GM21367 (cell line): ENCODE data around the gene LRRC3C.
"Not testable (repeated sequence)": the region's sequence is repeated elsewhere in the genome, so short reads cannot be mapped to it uniquely, and the experiment has no call there.

Source experiments
- ATAC-seq: cut with Tn5 transposase; IDR thresholded peaks from one replicate; pipeline ENCODE4 v1.9.1; 2021; ENCODE audit not compliant: unreplicated experiment

The LRRC3C gene

DNA sequence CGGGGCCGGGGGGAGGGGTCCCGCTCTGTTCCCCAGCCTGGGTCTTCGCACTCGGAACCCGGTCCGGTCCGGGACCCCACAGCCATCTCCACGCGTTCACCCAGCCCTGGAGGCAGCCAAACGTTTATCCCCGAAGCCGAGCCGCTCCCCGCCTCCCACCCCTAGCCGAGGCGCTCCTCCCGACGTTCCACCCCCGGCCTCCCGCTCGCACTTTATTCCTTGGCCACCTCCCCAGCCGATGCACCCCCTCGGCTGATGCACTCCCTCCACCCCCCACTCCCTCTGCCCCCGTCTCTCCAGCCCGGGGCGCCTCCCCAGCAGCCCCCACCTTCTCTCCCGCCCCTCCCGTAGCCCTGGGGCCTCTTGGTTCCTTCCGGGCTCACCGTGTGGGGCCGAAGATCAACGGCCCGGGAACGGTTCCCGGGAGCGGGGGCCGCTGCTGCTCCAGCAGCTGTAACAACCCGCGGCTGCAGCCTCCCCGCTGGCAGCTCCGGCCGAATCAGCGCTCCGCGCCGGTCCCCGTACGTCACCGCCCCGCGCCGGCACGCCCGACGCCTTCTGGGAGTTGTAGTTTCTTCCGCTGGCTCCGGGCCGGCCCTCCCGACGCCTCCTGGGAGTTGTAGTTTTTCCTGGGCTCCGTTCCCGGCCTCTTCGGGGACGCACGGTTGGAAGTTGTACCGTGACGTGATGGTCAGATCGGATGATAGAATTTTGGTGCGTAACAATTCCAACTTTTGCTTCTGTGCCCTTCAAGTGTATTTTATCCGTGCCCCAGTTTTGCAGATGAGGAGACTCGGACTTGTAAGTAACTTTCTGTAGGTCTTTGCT is at the start of gene LRRC3C, which contains the start of gene ORMDL3:
TSS of gene LRRC3C (plus strand) at position 632 of the 828 bp plus-strand sequence. CDS start 13,792 bp downstream, outside the sequence.
TSS of gene ORMDL3 (minus strand) at position 501 of the 828 bp plus-strand sequence. CDS start 3,398 bp downstream, outside the sequence.
- ATAC-seq, result peak; percentile 58

DNA sequence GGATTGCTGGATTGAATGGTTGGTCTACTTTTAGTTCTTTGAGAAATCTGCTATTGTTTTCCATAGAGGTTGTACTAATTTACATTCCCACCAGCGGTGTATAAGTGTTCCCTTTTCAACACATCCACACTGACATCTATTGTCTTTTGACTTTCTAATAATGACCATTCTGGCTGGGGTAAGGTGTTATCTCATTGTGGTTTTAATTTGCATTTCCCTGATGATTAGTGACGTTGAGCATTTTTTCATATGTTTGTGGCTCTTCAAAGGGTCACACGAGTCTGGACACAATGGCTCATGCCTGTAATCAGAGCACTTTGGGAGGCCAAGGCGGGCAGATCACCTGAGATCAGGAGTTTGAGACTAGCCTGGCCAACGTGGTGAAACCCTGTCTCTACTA is 41.4 kb upstream of the LRRC3C start:
- ATAC-seq, result not testable (repeated sequence)

DNA sequence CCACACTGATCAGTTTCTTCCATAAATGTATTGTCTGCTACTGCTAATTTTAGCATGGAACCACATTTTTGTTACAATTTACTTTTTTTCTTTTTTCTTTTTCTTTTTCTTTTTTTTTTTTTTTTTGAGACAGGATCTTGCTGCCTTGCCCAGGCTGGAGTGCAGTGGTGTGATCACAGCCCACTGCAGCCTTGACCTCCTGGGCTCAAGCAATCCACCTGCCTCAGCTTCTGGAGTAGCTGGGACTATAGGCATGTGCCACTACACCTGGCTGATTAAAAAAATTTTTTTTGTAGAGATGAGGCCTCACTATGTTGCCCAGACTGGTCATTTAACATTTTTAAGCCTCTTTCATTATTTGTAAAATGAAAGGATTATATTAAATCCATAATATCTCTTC is 40.5 kb upstream of the LRRC3C start:
- ATAC-seq, result no peak

DNA sequence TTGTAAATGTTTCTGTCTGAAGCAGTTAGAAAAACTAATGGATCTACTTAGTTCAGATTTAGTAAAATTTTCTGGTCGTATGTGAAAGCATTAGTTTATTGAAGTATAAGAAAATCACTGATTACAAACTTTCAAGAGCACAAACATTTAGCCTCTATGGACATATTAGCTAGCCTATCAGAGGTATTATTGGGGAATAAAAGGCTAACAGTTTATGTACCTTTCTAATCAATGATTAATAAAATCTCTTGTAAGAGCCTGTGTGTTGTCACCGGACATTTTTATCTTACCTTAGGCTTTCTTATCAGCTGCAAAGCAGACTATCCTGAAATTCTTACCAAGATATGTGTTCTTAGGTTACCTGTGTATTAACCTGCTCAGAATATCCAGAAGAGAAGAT is 38.3 kb upstream of the LRRC3C start:
- no peak for ATAC-seq

GRCh38 chr17:39894681-39895376 is 32.7 kb upstream of the LRRC3C start:
- ATAC-seq, result no peak

DNA sequence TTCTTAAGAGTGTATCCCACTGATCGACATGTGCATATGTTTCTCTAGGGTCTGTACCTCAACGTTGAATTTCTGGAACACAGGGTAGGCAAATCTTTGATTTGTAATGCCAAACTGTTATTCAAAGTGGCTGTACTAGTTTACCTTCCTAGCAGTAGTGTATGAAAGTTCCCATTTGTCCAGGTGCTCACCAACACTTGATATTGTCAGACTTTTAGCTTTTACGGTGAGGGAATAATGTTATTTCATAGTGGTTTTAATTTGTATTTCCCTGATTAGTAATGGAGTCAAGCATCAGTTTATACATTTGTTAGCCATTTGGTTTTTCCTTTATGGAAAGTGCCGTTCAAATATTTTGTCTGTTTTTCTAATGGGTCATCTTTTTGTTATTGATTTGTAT is 29.4 kb upstream of the LRRC3C start:
- no peak for ATAC-seq

DNA sequence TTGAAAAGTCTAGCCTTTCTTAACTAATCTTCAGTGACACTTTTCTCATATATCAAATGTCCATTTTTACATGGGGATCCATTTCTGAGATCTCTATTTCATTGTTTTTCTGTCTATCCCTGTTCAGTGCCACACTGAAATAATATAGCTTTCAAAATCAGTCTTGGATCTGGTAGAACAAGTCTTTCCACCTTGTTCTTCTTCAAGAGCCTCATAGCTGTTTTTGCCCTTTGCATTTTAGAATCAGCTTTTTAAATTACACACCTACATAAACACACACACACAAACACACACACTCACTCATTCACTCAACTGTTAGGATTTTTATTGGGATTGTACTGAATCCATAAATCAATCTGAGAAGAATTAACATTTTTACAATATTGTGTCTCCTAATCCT is 28.3 kb upstream of the LRRC3C start:
- no peak for ATAC-seq

- ATAC-seq, result not testable (repeated sequence)
Measured at GRCh38 chr17:39902027-39902426, 25.5 kb upstream of the LRRC3C start.

GRCh38 chr17:39903158-39903884 is 24.2 kb upstream of the LRRC3C start:
- ATAC-seq, result no peak

GRCh38 chr17:39904990-39905288 is 22.6 kb upstream of the LRRC3C start:
- no peak for ATAC-seq

GRCh38 chr17:39908789-39909352 is 18.7 kb upstream of the LRRC3C start:
- no peak for ATAC-seq

GRCh38 chr17:39913989-39914388 is 13.5 kb upstream of the LRRC3C start:
- no peak for ATAC-seq

GRCh38 chr17:39915559-39915958 is 12.0 kb upstream of the LRRC3C start:
- no peak for ATAC-seq

DNA sequence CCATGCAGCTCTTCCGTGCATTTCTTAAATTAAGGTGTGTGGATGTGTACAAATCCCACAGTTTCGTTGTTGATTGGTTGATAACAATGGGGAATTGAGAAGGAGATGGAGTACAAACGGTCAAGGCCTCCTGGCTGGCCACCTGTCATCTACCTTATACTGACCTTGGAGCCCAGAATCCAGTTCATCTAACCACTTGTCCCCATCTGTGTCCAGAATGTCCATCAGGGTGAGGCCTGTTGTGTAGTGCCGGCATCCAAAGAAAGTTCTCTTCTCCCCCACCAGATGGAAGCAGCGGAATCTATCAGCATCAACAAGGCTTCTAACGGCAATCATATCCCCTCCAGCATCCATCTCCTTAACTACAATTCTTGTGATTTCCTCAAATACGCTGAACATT is 10.6 kb upstream of the LRRC3C start:
- ATAC-seq, result no peak

DNA sequence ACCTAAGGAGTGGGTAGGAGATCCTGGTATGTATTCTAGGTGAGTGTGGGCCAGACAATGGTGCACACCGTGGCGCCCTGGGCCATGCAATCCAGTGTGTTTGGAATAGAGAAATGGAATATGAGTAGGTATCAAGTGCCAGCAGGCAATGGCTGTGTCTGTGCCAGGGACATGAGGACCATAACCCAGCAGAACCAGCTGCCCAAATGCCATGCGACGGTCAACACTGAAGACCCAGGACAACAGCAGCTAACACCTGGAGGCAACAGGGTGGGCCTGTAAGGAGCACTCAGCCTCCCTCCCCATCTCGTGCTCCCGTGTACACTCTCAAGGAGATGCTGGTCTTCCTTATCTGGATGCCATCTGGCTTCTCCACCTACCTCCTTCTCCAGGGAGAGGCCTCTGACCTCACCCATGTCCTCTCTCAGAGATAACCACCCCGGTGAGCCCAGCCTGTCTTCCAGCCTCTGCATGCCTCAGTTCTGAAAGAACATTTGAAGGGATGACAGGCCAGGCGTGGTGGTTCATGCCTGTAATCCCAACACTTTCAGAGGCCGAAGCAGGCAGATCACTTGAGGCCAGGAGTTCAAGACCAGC is 8.3 kb upstream of the LRRC3C start:
- no peak for ATAC-seq

DNA sequence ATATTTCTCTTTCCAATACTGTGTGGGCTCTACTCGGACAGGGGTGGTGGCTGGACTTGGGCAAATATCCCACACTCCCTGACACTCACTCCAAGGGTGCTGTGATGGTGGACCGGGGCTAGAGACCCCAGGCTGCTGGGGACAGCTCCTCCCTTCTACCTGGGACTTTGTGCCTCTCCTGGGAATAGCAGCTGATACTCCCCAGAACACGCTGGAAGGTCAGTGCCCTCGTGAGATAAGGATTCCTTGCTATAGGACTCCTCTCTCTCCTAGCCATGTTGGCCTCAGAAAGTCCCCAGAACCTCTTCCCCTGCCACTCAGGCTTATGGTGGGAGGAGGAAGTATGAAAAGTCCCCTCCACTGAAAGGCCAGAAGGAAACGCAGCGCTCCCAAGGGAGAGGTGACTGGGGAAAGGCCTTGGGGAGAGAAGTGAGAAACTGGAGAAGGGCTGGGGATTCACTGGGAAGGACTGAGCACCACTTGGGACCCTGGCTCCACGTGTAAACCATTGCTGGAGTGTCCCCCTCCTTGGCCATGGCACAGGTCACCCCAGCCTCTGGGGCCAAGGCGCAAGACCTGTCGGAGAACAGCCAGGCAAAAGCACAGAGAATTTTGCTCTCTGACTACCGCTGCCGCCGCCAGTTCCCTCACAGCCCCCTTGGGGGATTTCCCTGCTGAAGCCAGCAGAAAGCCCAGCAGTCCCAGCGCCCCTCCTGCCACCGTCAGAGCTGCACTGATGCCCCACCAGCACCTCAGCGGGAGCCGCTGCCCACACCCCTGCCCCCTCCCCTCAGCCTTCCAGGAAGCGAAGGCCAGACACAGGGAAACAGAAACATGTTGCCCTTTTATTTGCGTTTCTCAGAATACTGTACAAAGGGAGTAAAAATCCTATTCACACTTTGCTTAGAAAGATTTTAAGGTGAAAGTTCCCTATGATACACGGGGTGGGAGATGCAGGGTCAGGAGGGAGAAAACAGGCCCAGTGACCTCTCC is 7.0 kb upstream of the LRRC3C start:
- ATAC-seq, result no peak

GRCh38 chr17:39921323-39921722 is 6.2 kb upstream of the LRRC3C start:
- ATAC-seq, result no peak

DNA sequence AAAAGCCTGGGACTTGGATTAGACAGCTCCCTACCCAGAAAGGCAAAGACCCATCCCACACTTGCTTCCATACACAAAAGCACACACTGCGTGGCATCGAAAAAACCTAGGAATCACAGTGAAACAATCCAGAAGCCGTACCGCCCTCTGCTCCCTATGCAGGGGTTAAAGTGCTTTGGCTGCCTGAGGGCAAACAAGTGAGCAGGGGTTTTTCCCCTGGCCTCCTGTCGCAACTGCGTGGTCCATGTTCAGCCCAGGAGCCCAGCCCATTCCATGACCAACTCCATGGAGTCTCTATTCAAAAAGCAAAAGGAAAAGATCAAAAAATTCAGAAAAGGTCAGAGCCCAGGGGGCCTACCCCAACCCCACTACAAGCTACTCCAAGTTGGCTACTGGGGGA is 5.5 kb upstream of the LRRC3C start:
- no peak for ATAC-seq

GRCh38 chr17:39923230-39923629 is 4.3 kb upstream of the LRRC3C start:
- no peak for ATAC-seq
